Kidney epithelial cell (primary cell): Measurements from ENCODE around the gene ACOT8. TPM values are rescaled to one million over a fixed set of nuclear protein-coding genes. Genes with fewer than 3 reads are reported as not detected.

Source experiments
- DNase-seq: peaks from one replicate; pipeline ENCODE4 v3.0.0-alpha.2; 2010; ENCODE audit warnings: low read depth
- H3K27me3 ChIP-seq: 2 replicates; pipeline ENCODE4 v1.6.0; 2011; ENCODE audit warnings: low read length; ENCODE audit not compliant: control insufficient read depth, insufficient read depth
- H3K36me3 ChIP-seq: 2 replicates; pipeline ENCODE4 v1.5.1; 2011; ENCODE audit warnings: low read length; ENCODE audit not compliant: control insufficient read depth, insufficient read depth
- H3K4me3 ChIP-seq: 2 replicates; pipeline ENCODE4 v1.5.1; 2011; ENCODE audit warnings: low read depth, mild to moderate bottlenecking, control low read depth, low read length
- total RNA-seq: library from RNA; depleted of rRNA; stranded (reverse); fragments of >200 nt; gene quantifications from 2 replicates; pipeline ENCODE4 v1.2.3, GENCODE V29; 2015
- TF ChIP-seq, protein P1 (sequence below): IDR thresholded peaks from 2 replicates; pipeline ENCODE4 v1.5.1; 2011; ENCODE audit warnings: mild to moderate bottlenecking, moderate library complexity, low read length, control low read depth, inconsistent platforms; ENCODE audit not compliant: insufficient read depth, poor library complexity, severe bottlenecking

ACOT8 gene
- total RNA-seq, 1 donor from 2014 or later = 35.3 TPM

DNA sequence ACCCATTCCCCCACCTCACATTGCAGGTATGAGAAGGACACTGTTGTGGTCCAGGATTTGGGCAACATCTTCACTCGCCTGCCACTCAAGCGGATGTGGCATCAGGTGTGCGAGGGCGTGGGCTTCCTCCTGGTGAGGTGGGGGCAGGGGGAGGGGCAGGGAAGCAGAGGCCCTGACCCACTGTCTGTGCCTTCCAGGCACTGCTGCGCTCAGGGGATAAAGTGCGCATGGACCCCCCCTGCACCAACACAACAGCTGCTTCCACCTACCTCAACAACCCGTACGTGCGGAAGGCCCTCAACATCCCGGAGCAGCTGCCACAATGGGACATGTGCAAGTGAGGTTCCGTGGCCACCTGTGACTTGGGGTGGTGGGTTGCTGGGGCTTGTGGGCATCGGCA is 37.6 kb upstream of the ACOT8 start:
- no peak overlapping the region for H3K4me3 ChIP-seq
- DNase-seq = no peak
- H3K36me3 ChIP-seq = peaks cover 3% of the 10 kb centered on the region
- TF ChIP-seq, protein P1, sequence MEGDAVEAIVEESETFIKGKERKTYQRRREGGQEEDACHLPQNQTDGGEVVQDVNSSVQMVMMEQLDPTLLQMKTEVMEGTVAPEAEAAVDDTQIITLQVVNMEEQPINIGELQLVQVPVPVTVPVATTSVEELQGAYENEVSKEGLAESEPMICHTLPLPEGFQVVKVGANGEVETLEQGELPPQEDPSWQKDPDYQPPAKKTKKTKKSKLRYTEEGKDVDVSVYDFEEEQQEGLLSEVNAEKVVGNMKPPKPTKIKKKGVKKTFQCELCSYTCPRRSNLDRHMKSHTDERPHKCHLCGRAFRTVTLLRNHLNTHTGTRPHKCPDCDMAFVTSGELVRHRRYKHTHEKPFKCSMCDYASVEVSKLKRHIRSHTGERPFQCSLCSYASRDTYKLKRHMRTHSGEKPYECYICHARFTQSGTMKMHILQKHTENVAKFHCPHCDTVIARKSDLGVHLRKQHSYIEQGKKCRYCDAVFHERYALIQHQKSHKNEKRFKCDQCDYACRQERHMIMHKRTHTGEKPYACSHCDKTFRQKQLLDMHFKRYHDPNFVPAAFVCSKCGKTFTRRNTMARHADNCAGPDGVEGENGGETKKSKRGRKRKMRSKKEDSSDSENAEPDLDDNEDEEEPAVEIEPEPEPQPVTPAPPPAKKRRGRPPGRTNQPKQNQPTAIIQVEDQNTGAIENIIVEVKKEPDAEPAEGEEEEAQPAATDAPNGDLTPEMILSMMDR = no peak
- no peaks in the 10 kb centered on the region for H3K27me3 ChIP-seq

DNA sequence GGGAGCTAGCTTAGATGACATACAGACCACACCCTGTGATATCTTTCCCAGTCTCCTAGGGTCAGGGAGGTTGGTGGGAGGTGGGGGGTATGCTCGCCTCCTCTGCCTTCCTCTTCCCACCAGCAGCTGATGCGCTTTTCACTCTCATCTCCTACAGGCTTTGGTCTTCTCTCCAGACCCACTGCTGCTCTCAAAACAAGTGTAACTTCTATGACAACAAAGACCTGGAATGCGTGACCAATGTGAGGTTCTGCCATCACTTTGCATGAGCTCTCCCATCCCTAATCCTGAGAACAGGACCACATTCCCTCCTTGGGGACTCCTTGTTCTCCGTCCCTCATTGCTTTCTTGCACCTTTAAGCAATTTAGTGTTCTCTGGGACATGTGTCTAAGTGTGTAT is 36.6 kb upstream of the ACOT8 start:
- no peak for DNase-seq
- no peaks in the 10 kb centered on the region for H3K27me3 ChIP-seq
- TF ChIP-seq, protein P1 = no peak
- H3K4me3 ChIP-seq = no peak overlapping the region
- peaks cover 3% of the 10 kb centered on the region for H3K36me3 ChIP-seq

DNA sequence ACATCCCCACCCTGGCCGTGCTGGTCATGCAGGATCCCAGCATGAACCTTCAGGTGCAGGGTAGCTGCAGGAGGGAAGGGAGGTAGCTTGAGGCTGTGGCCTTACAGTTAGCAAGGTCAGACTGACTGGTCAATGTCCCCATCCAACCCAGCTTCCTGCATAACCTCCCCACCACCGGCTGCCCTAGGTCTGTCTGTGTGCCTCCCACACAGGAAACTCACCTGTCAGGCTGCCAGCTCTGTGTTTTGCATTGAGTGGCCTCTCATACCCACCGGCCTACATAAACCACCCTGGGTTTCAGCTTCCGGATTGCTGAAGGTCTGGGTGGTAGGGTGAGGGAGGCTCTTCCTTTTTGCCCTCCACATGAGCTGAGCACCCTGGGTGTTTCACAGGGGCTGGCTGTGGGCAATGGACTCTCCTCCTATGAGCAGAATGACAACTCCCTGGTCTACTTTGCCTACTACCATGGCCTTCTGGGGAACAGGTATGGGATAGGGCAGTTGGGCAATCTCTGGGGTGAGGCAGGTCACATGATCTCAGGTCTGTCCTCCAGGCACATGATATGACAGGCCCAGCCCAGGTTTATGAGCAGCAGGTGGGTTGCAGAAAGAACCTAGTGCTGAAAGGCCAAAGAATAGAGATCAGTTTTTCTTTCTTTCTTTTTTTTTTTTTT is 35.8 kb upstream of the ACOT8 start:
- TF ChIP-seq, protein P1 = no peak
- no peak overlapping the region for H3K4me3 ChIP-seq
- H3K27me3 ChIP-seq = no peaks in the 10 kb centered on the region
- no peak for DNase-seq
- H3K36me3 ChIP-seq = peaks cover 3% of the 10 kb centered on the region

DNA sequence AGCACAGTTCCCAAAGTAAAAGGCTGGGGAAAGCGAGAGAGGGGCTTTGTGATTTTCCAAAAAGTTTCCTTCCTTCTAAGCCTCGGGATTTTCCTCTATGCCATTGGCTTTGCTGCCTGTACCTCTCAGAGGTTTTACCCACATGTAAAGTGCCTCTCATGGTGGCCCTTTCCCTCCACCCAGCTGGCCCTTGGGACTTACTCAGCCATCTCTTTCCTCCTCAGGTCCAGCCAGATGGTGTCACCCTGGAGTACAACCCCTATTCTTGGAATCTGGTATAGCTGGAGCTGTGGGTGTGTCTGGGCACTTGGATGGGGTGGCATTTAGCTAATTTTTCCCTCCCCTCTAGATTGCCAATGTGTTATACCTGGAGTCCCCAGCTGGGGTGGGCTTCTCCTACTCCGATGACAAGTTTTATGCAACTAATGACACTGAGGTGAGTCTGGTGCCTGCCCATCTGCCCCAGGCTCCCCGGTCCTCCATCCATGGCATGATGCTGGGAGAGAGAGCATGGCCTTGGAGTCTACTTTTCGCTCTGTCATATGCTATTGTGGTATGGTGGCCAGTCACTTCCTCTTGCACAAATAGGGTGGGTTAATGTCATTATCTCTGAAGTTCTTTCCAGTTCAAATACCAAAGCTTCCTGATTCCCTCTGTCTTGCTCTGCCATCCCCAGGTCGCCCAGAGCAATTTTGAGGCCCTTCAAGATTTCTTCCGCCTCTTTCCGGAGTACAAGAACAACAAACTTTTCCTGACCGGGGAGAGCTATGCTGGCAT is 35.0 kb upstream of the ACOT8 start:
- no peak for DNase-seq
- TF ChIP-seq, protein P1 = peak; percentile 26
- Histone ChIP-seq H3K4me3 (peak overlapping the region; percentile 73), H3K36me3 (peaks cover 3% of the 10 kb centered on the region), H3K27me3 (no peaks in the 10 kb centered on the region)

DNA sequence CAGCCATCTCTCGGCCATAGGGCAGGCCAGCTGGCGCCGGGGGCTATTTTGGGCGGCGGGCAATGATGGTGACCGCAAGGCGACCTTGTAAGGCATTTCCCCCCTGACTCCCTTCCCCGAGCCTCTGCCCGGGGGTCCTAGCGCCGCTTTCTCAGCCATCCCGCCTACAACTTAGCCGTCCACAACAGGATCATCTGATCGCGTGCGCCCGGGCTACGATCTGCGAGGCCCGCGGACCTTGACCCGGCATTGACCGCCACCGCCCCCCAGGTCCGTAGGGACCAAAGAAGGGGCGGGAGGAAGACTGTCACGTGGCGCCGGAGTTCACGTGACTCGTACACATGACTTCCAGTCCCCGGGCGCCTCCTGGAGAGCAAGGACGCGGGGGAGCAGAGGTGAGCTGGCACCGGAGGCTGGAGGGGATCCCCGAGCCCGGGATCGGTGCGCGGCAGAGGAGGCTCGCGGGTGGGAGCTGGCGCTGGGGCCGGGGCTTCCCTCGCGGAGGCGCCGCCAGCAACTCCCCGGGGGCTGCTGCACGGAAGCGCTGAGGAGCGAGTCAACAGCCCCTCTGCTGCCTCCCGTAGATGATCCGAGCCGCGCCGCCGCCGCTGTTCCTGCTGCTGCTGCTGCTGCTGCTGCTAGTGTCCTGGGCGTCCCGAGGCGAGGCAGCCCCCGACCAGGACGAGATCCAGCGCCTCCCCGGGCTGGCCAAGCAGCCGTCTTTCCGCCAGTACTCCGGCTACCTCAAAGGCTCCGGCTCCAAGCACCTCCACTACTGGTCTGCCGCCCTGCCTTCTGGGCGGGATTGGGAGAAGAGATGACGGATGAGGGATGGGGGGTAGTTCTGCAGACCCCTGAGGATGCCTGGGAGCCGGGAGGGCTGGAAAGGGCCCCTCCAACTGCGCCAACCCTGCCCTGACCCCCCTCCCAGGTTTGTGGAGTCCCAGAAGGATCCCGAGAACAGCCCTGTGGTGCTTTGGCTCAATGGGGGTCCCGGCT is 34.1 kb upstream of the ACOT8 start, which contains the start of the genes CTSA and NEURL2:
CTSA (plus strand) TSS at position 351 of the 999 bp plus-strand sequence; CDS start at position 585, 234 bp downstream.
NEURL2 (minus strand) TSS at position 224 of the 999 bp plus-strand sequence; CDS start at position 7, 217 bp downstream.
- no peaks in the 10 kb centered on the region for H3K27me3 ChIP-seq
- peaks cover 1% of the 10 kb centered on the region for H3K36me3 ChIP-seq
- DNase-seq = no peak
- TF ChIP-seq, protein P1 = no peak
- H3K4me3 ChIP-seq = peak within 1 kb of the TSS; percentile 73
